NCI-H2107 (cell line): Measurements from ENCODE around the gene IL12RB2.

Source experiments
- DNase-seq: peaks from one replicate; lab custom pipeline; 2025; lab: John Stamatoyannopoulos, UW

IL12RB2 gene

DNA sequence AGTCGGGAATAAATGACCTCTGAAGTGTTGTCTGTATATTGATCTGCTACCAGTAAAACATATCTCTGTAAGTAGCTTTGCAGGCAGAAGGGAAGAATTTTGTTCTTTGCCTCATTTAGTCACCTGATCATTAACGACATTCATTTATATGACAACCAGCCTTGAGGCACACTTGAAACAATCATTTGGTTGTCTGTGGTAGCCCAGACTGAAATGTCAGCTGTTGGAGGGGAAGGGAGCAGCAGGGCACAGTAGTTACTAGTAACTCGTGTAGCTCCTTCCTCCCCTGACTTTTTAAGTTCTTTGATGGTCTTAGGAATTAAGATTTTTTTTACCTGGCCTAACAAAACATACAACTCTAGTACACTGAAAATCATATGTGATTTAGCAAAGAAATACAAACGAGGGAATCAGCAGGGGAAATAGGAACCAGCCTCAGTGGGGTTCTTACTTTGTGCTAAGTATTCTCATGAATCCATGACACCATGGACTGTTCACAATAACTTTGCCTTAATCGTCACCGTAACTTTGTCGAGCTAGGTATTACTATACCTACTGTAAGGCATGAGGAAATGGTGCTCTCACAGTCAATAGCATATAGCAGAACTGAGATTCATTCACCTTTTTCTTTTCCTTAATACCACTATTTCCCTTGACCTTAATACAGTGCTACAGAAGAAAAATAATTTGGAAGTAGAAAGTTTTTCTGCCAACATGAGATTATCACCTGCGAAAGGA lies 6.4 kb downstream of the IL12RB2 start:
- DNase-seq = no peak

DNA sequence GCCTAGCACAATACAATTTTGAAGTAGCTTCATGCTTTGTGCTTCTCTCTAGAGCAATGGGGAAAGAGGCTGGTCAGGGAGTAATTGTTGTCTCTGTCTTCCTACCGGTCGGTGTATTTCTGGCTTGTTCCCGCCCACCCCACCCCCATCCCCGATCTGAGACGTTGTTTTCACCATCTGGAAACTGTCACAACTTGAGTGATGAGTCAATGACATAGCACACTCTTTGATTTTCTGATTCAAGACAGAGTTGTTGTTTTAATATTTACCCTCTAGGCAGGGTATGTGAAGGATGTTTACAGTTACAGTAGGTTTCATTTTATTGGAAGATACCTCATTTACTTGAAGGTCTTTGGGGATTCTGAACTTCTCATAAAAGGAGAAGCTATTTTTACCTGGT lies 7.0 kb downstream of the IL12RB2 start:
- no peak for DNase-seq

DNA sequence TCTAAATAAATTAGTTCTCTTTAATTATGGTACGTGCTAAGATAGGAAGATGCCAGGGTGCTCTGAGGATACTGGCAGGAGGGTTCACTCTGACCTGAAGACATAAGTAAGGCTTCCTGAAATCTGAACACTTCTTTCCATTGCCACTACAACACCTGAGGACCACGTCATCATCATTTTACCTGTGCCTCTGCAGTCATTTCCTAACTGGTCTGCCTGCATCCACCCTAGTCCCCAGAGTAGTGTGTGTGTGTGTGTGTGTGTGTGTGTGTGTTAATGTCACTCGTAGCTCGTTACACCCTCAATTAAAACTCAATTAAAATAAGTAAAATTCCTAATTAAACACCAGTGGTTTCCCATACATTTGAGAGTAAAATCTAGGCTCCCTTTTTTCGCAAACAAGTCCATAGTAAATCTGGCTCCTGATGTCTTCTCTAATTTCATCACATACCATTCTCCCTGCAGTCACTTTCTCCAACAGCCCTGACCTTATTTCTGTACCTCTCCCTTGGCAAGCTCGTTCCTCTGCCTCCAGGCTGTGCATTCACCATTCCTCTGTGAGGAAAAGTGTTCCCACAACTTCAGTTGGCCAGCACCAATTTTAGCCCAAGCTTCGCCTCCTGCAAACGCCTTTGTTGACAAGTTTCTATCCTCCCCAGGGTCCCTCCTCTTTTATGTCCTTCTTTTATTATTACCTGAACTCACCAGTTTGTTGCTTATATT lies 8.7 kb downstream of the IL12RB2 start:
- no peak for DNase-seq

DNA sequence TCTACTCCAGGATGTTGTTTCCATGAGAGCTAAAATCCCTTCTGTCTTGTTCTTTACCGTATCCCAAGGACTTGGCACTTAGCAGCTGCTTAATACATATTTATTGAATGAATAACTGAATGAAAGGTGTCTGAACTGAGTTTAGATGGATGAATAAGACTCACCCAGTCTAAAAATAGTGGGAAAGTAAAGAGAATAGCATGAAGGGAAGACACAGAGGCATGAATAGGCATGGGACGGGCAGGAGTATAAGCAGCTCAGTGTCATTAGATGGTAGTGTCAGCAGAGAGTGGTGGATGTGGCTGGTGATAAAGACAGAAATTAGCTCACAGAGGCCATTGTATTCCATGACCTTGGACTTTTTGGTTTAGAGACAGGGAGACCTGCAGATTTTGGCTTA lies 9.2 kb downstream of the IL12RB2 start:
- DNase-seq = no peak

DNA sequence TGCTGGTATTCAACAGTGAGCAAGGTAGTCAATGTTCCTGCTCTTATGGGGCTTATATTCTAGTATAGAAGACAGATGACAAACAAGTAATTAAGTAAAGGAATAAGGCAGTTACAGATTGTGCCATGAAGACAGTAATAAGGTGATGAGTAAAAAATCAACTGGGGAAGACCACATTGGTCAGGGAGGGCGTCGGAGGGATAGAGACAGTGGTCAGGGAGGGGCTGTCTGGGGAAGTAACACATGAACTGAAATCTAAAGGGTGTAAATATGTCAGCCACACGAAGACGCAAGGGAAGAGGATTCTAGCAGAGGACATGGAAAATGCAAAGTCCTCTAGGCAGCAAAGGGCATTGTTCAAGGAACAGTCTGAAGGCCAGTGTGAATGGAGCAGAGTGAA lies 10.1 kb downstream of the IL12RB2 start:
- no peak for DNase-seq

DNA sequence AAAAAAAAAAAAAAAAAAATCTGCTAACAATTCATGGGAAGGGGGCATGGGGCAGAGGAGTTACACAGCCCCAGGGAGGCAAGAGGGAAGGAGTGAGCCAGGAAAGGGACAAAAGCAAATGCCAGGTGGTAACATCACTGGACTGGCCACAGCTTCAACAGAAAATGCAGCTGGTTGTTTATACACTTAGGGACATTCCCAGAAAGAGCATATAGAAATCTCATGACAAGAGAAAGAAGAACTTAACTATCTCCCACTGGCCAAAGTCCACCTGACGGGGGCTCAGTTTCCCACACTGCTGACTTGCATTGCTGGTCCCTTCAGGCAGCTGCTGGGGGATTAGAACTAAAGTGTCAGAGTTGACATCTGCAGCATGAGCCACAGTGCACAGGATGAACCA lies 14.8 kb downstream of the IL12RB2 start:
- no peak for DNase-seq

DNA sequence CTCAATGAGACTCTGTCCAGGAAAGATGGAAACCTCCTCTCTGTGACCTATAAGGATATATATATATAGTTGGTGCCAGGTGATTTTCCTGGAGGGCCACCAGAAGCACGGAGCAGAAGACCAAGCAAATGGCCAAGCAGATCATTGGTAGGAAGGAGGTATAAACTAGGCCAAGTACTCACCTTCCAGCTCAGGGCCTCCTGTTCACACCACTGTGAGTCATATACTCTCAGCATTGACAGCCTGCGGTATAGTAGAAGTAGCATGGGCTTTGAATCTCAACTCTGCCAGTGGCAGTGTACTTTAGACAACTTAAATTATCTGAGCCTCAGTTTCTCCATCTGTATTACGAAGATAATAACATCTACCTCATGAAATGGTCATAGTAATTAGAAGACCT lies 15.4 kb downstream of the IL12RB2 start:
- no peak for DNase-seq

DNA sequence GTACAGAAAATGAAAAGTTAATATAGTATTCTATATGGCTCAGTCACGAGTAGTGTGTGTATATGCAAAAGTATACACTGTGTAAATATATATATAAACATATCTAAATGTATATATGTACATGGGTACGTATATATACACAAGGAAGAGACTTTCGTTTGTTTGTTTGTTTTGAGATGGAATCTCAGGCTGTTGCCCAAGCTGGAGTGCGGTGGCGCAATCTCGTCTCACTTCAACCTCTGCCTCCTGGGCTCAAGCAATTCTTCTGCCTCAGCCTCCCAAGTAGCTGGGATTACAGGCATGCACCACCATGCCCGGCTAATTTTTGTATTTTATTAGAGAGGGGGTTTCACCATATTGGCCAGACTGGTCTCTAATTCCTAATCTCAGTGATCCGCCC lies 16.4 kb downstream of the IL12RB2 start:
- no peak for DNase-seq

DNA sequence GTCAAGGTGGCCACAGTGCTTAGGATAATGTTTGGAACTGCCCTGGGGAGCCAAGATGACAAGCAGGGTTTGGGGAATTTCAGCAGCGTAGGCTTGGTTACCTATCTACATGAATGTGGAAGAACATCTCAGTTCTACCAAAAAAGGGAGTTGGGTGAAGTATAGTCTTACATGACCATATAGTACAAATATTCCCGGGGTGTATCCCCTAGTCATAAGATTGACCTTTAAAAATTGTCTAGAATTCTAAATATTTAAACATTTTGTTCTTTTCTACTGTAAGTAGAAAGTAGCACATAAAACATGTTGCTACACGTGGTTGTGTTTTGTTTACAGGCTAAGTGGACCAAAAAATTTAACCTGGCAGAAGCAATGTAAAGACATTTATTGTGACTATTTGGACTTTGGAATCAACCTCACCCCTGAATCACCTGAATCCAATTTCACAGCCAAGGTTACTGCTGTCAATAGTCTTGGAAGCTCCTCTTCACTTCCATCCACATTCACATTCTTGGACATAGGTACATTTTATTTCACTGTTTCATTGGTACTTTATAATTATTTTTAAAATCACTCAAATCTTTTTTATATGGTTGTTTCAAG lies 20.3 kb downstream of the IL12RB2 start:
- no peak for DNase-seq

DNA sequence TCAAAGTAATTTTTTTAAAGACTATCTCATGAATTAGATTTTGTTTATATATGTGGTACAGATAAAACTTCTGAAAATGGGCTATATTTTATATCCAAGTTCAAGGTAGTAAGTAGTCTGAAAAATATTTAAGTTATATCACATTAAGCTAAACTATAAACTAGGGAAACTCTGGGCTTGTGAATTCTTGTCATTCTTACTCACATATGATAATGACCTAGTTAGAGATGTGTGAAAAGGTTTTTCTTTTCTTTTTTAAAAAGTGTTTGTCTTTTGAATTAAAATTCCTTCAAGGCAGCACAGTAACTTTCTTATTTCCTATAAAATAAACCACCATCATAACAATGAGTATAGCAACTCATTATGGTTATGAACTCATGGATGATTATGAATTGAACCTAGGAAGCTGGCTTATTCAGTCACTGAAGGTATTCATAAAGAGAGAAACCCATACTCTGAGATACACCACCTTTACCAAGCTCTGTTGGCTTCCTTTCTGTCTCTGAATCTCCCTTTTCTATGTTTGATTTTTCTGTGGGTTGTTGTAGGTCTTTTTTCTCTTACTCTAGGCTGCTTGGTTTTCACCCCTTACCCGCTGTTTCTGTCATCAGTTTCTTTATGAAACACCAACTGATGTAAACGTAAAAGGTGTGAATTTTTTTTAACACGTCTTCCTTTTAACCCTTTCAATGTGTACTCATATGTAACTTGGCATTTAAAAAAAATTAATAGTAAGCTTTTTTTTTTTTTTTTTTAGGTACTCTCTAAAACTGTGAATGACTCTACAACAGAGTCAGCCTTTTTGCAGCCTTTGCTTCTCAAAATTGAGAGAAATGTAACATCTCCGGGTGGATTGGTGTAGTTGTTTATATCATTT lies 25.2 kb downstream of the IL12RB2 start:
- no peak for DNase-seq

DNA sequence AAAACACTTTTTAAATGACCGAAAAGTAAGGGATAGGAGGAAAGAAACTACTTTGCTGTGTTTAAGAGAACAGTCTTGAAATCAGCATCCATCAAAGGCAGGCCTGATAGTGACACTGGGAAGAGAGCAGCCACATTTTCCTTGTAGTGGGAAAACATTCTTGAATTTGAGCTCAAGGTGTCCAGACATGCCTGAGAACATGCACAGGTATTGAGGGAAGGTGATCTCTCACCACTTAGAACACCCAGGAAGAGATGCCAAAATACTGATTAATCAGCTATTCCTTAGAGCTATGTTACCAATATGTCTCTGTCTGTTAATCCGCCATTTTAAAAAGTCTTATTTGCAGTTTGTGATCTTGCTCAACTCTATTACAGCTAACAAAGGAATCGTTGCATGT lies 25.9 kb downstream of the IL12RB2 start:
- no peak for DNase-seq

DNA sequence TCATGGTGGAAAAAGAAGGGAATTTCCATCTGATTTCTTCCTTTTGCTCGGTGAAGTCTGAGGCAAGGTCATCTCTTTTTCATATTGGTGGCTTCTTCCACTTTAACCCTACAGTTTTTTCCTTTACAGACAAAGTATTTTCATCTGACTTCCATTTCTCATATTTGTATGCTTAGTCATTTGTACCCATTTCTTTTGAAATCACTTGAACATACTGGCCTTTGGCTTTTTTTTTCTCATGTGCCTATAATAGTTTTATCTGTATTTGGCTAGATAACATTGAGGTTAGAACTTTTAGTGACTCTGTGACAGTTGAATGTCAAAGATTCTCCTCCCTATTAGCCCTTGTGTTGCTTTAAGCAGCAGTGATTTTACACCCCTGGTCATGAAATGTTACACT lies 27.7 kb downstream of the IL12RB2 start:
- no peak for DNase-seq

DNA sequence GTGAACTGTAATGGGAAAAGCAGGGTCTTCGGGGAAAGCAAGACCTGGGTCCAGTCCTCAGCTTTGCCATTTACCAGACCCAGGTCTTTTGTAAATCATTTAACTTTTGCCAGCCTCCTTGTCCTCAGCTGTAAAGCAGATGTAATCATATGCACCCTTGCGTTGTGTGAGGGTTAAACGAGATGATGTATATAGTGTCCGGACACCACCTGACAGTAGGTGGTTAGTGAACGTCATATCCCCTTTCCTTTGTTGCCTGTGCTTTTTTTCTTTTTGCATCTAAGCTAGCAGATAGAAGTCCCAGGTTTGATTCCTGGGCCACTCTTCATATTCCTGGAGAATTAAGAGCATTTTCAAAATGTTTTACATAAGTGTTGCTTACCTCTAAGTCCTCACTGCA lies 28.5 kb downstream of the IL12RB2 start:
- no peak for DNase-seq

DNA sequence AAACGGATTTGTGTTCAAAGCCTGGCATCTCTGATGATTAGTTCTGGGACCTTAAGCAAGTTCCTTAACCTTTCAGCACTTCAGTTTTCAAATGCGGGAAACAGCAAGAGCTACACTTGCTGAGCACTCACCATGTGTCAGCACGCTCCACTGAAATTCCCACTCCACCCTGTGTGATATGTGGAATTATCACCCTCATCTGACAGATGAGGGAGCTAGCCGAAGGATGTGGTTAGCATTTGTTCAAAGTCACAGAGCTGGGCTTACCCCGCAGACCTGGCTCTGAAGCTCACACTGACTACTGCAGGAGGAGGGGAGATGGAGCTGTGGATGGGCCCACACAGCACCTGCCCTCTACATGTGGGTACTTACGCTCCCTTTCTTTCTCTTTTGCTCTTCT lies 29.1 kb downstream of the IL12RB2 start:
- DNase-seq = no peak

DNA sequence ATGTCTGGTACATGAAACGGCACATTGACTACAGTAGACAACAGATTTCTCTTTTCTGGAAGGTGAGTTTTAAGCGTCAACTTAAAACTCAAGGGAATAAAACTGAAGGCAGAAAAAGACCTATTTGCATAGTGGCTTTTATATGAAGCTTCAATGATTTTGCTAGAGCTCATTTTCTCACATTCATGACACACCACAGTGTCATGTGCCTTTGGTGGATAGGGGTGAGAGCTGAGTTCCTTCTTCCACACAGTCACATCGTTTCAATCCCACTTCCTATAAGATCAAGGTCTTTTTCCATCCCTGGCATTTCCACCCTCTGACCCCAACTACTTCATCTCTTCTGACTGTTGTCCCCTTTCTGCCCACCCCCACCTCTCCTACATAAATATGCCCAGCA lies 31.0 kb downstream of the IL12RB2 start:
- DNase-seq = no peak

DNA sequence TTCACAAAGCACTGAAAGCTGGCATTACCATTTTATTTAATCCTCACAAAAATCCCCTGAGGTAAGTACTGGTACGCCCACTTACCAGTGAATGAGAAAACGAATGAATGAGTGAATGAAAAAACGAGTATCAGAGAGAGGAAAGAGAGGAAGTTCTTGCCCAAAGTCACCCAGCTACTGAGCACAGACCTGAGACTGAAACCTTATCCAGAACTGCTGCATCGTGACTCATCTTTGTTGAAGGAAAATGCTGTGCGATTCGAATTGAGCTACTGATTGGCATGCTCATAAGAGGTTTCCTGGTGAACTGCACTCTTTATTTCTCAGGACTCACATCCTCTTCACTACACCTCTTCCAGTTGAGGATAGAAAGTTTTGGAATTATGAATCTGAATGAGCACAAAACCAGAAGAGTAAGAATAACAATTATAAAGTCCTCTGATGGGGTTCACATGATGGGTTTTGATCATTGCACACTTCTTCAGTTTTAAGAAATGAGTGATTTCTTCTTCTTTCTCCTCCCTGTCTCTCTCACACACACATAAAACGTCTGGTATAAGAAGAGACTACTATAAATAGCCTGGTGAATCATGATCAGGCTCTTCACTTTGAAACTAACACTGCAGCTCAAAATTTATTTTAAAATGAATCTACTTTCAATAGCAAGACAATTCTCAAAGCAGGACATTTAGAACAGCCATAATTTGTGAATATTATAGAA lies 32.1 kb downstream of the IL12RB2 start:
- DNase-seq = no peak

DNA sequence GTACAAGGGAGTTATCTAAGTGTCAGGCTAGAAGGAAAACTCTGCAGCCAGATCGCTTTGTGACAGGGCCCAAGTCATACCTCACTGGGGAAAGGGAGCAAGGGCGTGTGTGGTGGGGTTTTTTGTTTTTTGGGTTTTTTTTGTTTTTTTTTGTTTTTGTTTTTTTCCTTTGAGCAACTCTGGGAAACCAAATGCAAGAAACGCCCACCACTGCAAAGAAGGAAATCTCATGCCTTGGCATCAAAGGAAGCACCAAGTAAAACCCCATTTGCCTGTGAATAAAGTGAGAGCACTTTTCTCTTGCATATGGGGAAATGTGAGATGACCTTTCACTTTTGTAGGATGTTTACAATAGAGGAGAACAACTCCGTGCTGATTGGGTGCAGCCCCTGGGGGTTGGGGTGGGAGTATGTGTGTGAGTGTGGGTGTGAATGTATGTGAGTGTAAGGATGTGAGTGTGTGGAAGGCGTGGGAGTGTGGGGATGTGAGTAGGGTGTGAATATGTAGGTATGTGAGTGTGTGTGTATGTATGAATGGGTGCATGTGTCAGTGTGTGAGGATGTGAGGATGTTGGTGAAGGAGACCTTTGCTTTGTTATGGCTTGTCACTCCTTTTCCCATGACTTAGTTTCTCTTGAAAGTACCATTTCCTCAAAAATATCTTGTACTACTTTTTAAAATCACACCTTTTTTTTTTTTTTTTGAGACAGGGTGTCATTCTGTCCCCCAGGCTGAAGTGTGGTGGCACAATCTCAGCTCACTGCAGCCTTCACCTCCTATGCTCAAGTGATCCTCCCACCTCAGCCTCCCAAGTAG lies 34.6 kb downstream of the IL12RB2 start:
- DNase-seq = no peak

DNA sequence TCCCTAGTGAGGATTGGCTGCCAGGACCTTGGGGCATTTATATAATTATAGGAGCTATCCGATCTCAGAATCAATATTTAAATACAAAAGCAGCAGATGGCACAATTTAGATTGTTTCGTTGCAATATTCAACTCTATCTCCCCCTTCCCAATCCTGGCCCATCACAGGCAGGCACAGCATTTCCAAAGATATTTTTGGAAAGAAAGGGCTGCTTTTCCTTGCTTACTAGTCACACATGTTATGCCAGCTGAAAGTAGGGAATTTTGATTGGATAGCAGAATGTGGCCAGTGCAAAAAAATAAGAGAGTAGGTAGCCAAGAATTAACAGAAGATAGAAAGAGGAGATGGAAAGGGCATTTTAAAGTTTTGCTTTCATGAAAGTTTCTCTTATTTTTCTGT lies 37.9 kb downstream of the IL12RB2 start:
- no peak for DNase-seq

DNA sequence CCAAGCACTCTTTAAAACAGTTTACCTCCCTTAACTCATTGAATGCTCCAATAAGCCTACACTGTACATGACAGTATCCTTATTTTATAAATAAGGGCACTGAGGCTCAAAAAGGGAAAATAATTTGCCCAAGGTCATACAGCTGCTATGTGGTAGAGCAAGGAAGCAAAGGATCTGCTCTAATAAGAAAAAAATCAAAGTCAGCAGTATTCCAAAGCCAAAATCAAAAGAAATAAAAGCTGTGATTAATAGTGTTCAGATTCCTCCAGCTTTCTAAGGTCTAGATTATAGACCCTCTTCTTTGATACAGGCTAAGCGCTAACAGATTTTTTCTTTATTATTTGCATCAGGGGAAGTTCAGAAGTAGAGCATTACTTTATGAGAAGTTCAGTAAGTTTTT lies 39.3 kb downstream of the IL12RB2 start:
- no peak for DNase-seq

DNA sequence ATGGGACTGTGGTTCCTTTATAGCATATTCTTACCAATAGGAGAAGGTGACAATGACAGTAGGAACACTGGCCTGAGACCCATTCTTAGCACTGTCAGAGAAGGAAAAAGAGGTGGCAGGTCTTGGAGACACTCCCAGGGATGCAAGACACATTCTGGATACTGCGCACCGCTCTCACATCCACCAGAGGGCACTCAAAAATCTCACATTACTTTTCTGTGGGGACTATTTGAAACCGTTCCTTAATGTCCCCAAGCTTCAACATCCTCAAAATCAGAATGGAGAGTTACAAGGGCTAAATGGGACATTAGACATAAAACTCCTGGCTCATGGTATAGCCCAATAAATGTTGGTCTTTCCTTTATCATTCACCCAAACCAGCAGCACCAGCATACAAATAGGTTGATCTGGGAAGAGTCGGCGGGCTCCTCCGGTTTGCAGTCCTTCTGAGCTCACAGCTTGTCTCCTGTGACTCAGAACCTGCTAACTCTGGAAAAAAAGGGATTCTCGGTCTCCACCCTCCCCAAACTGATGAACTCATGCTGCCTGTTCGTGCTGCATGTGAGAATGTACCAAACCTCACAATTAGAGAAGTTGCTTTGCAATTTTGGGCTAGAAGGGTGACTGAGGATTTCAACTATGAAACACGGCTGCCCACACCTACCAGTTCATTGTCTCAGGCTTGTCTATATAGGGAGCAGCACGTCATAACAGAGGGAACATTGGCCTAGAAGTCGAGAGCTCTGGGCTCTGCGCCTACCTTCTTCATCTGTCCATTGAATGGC lies 40.2 kb downstream of the IL12RB2 start:
- DNase-seq = peak; percentile 14
